ENCODE measurements around the gene WDR86. TPM values are rescaled to one million over a fixed set of nuclear protein-coding genes. Genes with fewer than 3 reads are reported as not detected.

The WDR86 gene
- total RNA-seq, 1 donor from 2014 or later, result 19.4 TPM

- intact Hi-C loops (cut with DNase I), result no loop called here
These were observed 18.5 kb downstream of the WDR86 start for GRCh38 chr7:151391358-151391730.

GRCh38 chr7:151390598-151391357, 19.1 kb downstream of the WDR86 start:
- no peak for DNase-seq (ENCODE audit: extremely low spot score in 2 of 2)
- Histone ChIP-seq H3K4me1 (peaks cover 17% of the 10 kb centered on the region), H3K9me3 (no peaks in the 10 kb centered on the region), H3K4me3 (no peak overlapping the region), H3K27ac (no peak overlapping the region), H3K27me3 (no peaks in the 10 kb centered on the region), H3K36me3 (no peaks in the 10 kb centered on the region)
- intact Hi-C loops (cut with DNase I), result no loop called here
- TF ChIP-seq, protein P1, sequence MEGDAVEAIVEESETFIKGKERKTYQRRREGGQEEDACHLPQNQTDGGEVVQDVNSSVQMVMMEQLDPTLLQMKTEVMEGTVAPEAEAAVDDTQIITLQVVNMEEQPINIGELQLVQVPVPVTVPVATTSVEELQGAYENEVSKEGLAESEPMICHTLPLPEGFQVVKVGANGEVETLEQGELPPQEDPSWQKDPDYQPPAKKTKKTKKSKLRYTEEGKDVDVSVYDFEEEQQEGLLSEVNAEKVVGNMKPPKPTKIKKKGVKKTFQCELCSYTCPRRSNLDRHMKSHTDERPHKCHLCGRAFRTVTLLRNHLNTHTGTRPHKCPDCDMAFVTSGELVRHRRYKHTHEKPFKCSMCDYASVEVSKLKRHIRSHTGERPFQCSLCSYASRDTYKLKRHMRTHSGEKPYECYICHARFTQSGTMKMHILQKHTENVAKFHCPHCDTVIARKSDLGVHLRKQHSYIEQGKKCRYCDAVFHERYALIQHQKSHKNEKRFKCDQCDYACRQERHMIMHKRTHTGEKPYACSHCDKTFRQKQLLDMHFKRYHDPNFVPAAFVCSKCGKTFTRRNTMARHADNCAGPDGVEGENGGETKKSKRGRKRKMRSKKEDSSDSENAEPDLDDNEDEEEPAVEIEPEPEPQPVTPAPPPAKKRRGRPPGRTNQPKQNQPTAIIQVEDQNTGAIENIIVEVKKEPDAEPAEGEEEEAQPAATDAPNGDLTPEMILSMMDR (IDR thresholded peaks at IDR 0.05), result no peak
- no peak for TF ChIP-seq POLR2AphosphoS5 (IDR thresholded peaks at IDR 0.05; ENCODE audit: insufficient read depth in 1 of 2, low read depth in 1 of 2)
- TF ChIP-seq POLR2A (IDR thresholded peaks at IDR 0.05), result no peak

More at GRCh38 chr7:151391358-151391730, 18.5 kb downstream of the WDR86 start:
- Histone ChIP-seq H3K9me3 (no peaks in the 10 kb centered on the region), H3K27ac (no peak overlapping the region), H3K4me3 (no peak overlapping the region), H3K4me1 (peaks cover 12% of the 10 kb centered on the region), H3K36me3 (no peaks in the 10 kb centered on the region), H3K27me3 (no peaks in the 10 kb centered on the region)
- no peak for TF ChIP-seq POLR2A (IDR thresholded peaks at IDR 0.05)
- TF ChIP-seq, protein P1 (IDR thresholded peaks at IDR 0.05), result no peak
- TF ChIP-seq POLR2AphosphoS5 (IDR thresholded peaks at IDR 0.05; ENCODE audit: insufficient read depth in 1 of 2, low read depth in 1 of 2), result no peak
- no peak for DNase-seq (ENCODE audit: extremely low spot score in 2 of 2)

GRCh38 chr7:151389768-151390597, 19.9 kb downstream of the WDR86 start:
- no peak for DNase-seq (ENCODE audit: extremely low spot score in 2 of 2)
- Histone ChIP-seq H3K36me3 (no peaks in the 10 kb centered on the region), H3K4me3 (no peak overlapping the region), H3K27ac (no peak overlapping the region), H3K4me1 (peaks cover 17% of the 10 kb centered on the region), H3K9me3 (no peaks in the 10 kb centered on the region), H3K27me3 (no peaks in the 10 kb centered on the region)
- intact Hi-C loops (cut with DNase I), result no loop called here
- TF ChIP-seq POLR2AphosphoS5 (IDR thresholded peaks at IDR 0.05; ENCODE audit: insufficient read depth in 1 of 2, low read depth in 1 of 2) (no peak), POLR2A (IDR thresholded peaks at IDR 0.05) (no peak)
- TF ChIP-seq, protein P1 (IDR thresholded peaks at IDR 0.05), result no peak

- no peaks in the 10 kb centered on the region for H3K36me3 ChIP-seq
- H3K9me3 ChIP-seq, result no peaks in the 10 kb centered on the region
- intact Hi-C loops (cut with DNase I), result no loop called here
- DNase-seq (ENCODE audit: extremely low spot score in 2 of 2), result no peak
- H3K27ac ChIP-seq, result no peak overlapping the region
- H3K27me3 ChIP-seq, result no peaks in the 10 kb centered on the region
- TF ChIP-seq POLR2A (IDR thresholded peaks at IDR 0.05), result no peak
- TF ChIP-seq POLR2AphosphoS5 (IDR thresholded peaks at IDR 0.05; ENCODE audit: insufficient read depth in 1 of 2, low read depth in 1 of 2), result no peak
- TF ChIP-seq, protein P1 (IDR thresholded peaks at IDR 0.05), result no peak
- H3K4me1 ChIP-seq, result peaks cover 17% of the 10 kb centered on the region
- H3K4me3 ChIP-seq, result no peak overlapping the region
These were observed 20.6 kb downstream of the WDR86 start for GRCh38 chr7:151389096-151389767.

All from vagina (tissue), 2 donors.